ENCODE data around the gene AUTS2.

The AUTS2 gene

GRCh38 chr7:70421319-70421718 lies 823.0 kb downstream of the AUTS2 start:
- in situ Hi-C loops (cut with MboI; ENCODE audit: low sequenced_read_pairs): no loop called here

- in situ Hi-C loops (cut with MboI; ENCODE audit: low sequenced_read_pairs): no loop called here
These were observed 828.1 kb downstream of the AUTS2 start for GRCh38 chr7:70426249-70426880.

GRCh38 chr7:70432567-70433001 lies 834.3 kb downstream of the AUTS2 start:
- in situ Hi-C loops (cut with MboI; ENCODE audit: low sequenced_read_pairs): no loop called here

- in situ Hi-C loops (cut with MboI; ENCODE audit: low sequenced_read_pairs): no loop called here
These were observed 836.1 kb downstream of the AUTS2 start for GRCh38 chr7:70434376-70434775.

GRCh38 chr7:70434821-70435220 lies 836.5 kb downstream of the AUTS2 start:
- in situ Hi-C loops (cut with MboI; ENCODE audit: low sequenced_read_pairs): no loop called here

GRCh38 chr7:70435634-70436033 lies 837.4 kb downstream of the AUTS2 start:
- in situ Hi-C loops (cut with MboI; ENCODE audit: low sequenced_read_pairs): no loop called here

- in situ Hi-C loops (cut with MboI; ENCODE audit: low sequenced_read_pairs): no loop called here
These were observed 838.6 kb downstream of the AUTS2 start for GRCh38 chr7:70436790-70437350.

- in situ Hi-C loops (cut with MboI; ENCODE audit: low sequenced_read_pairs): no loop called here
These were observed 841.4 kb downstream of the AUTS2 start for GRCh38 chr7:70439651-70440050.

GRCh38 chr7:70446448-70447143 lies 848.3 kb downstream of the AUTS2 start:
- in situ Hi-C loops (cut with MboI; ENCODE audit: low sequenced_read_pairs): no loop called here

GRCh38 chr7:70448312-70448906 lies 850.1 kb downstream of the AUTS2 start:
- in situ Hi-C loops (cut with MboI; ENCODE audit: low sequenced_read_pairs): no loop called here

- in situ Hi-C loops (cut with MboI; ENCODE audit: low sequenced_read_pairs): no loop called here
These were observed 852.5 kb downstream of the AUTS2 start for GRCh38 chr7:70450731-70451130.

GRCh38 chr7:70455925-70456324 lies 857.6 kb downstream of the AUTS2 start:
- in situ Hi-C loops (cut with MboI; ENCODE audit: low sequenced_read_pairs): no loop called here

- in situ Hi-C loops (cut with MboI; ENCODE audit: low sequenced_read_pairs): no loop called here
These were observed 858.4 kb downstream of the AUTS2 start for GRCh38 chr7:70456719-70457118.

GRCh38 chr7:70457482-70457881 lies 859.2 kb downstream of the AUTS2 start:
- in situ Hi-C loops (cut with MboI; ENCODE audit: low sequenced_read_pairs): no loop called here

GRCh38 chr7:70457883-70458680 lies 859.8 kb downstream of the AUTS2 start:
- in situ Hi-C loops (cut with MboI; ENCODE audit: low sequenced_read_pairs): no loop called here

GRCh38 chr7:70458745-70459144 lies 860.5 kb downstream of the AUTS2 start:
- in situ Hi-C loops (cut with MboI; ENCODE audit: low sequenced_read_pairs): no loop called here

- in situ Hi-C loops (cut with MboI; ENCODE audit: low sequenced_read_pairs): no loop called here
These were observed 861.3 kb downstream of the AUTS2 start for GRCh38 chr7:70459546-70459945.

GRCh38 chr7:70460071-70460470 lies 861.8 kb downstream of the AUTS2 start:
- in situ Hi-C loops (cut with MboI; ENCODE audit: low sequenced_read_pairs): no loop called here

GRCh38 chr7:70460562-70460961 lies 862.3 kb downstream of the AUTS2 start:
- in situ Hi-C loops (cut with MboI; ENCODE audit: low sequenced_read_pairs): no loop called here

GRCh38 chr7:70463352-70463938 lies 865.2 kb downstream of the AUTS2 start:
- in situ Hi-C loops (cut with MboI; ENCODE audit: low sequenced_read_pairs): no loop called here
